Neural cell (in vitro differentiated cells): ENCODE measurements around the gene RALB. TPM values are rescaled to one million over a fixed set of nuclear protein-coding genes. Genes with fewer than 3 reads are reported as not detected.

Experiments
- H2AFZ ChIP-seq: fragments of 200-600, 300-800 bp; sonication (generic), shearing (Covaris generic); 2 replicates; pipeline ENCODE4 v1.6.0; 2014; ENCODE audit warnings: low read depth, mild to moderate bottlenecking, antibody characterized with exemption, low read length, moderate library complexity
- H3F3A ChIP-seq: fragments of 200-600 bp; shearing (Covaris generic); 2 replicates; pipeline ENCODE4 v1.6.1; 2016; ENCODE audit warnings: mild to moderate bottlenecking, moderate library complexity, mixed read lengths, antibody characterized with exemption, low read length; ENCODE audit not compliant: insufficient read depth, poor library complexity, severe bottlenecking
- H3K27ac ChIP-seq: fragments of 200-600, 300-800 bp; sonication (generic), shearing (Covaris generic); 2 replicates; pipeline ENCODE4 v1.5.1; 2014; ENCODE audit warnings: mild to moderate bottlenecking, low read length, moderate library complexity
- H3K27me3 ChIP-seq: fragments of 300-800, 200-600 bp; sonication (generic), shearing (Covaris generic); 2 replicates; pipeline ENCODE4 v1.6.0; 2014; ENCODE audit warnings: mild to moderate bottlenecking, low read depth, low read length, moderate library complexity; ENCODE audit not compliant: insufficient read depth
- H3K36me3 ChIP-seq: fragments of 300-800, 200-600 bp; sonication (generic), shearing (Covaris generic); 2 replicates; pipeline ENCODE4 v1.5.1; 2014; ENCODE audit warnings: mild to moderate bottlenecking, antibody characterized with exemption, low read length, moderate library complexity; ENCODE audit not compliant: insufficient read depth
- H3K4me2 ChIP-seq: fragments of 300-800, 200-600 bp; sonication (generic), shearing (Covaris generic); 2 replicates; pipeline ENCODE4 v1.6.0; 2014; ENCODE audit warnings: mild to moderate bottlenecking, low read length
- H3K4me3 ChIP-seq: fragments of 300-800, 200-600 bp; sonication (generic), shearing (Covaris generic); 2 replicates; pipeline ENCODE4 v1.5.1; 2014; ENCODE audit warnings: mild to moderate bottlenecking, low read length, moderate library complexity
- H3K79me2 ChIP-seq: fragments of 200-600 bp; shearing (Covaris generic); replicated peaks from 2 replicates; pipeline ENCODE4 v1.6.0; 2014; ENCODE audit warnings: mild to moderate bottlenecking, low read length, moderate library complexity; ENCODE audit not compliant: insufficient read depth
- H3K9ac ChIP-seq: fragments of 300-800, 200-600 bp; sonication (generic), shearing (Covaris generic); 2 replicates; pipeline ENCODE4 v1.6.1; 2016; ENCODE audit warnings: mild to moderate bottlenecking, low read length, mixed read lengths
- H3K9me2 ChIP-seq: fragments of 200-600 bp; shearing (Covaris generic); 2 replicates; pipeline ENCODE4 v1.6.1; 2016; ENCODE audit warnings: mild to moderate bottlenecking, low read length, mixed read lengths; ENCODE audit not compliant: insufficient read depth
- H3K9me3 ChIP-seq: fragments of 200-600, 300-800 bp; sonication (generic), shearing (Covaris generic); 2 replicates; pipeline ENCODE4 v1.6.1; 2016; ENCODE audit warnings: mild to moderate bottlenecking, mixed run types, low read length, moderate library complexity, mixed read lengths
- H4K20me1 ChIP-seq: fragments of 200-600 bp; shearing (Covaris generic); 2 replicates; pipeline ENCODE4 v1.6.1; 2016; ENCODE audit warnings: mild to moderate bottlenecking, mixed run types; ENCODE audit not compliant: insufficient read depth
- EP300 ChIP-seq: fragments of 450-650 bp; conservative IDR thresholded peaks from 2 replicates; pipeline ENCODE4 v1.6.1; 2014; ENCODE audit warnings: antibody characterized with exemption, mild to moderate bottlenecking, moderate library complexity; ENCODE audit not compliant: poor library complexity, severe bottlenecking
- EZH2 ChIP-seq: fragments of 200-600, 300-800 bp; shearing (Covaris generic), sonication (generic); IDR thresholded peaks from 2 replicates; pipeline ENCODE4 v1.6.1; 2014; ENCODE audit warnings: antibody characterized with exemption, low read length, borderline replicate concordance, mild to moderate bottlenecking; ENCODE audit not compliant: insufficient read depth, poor library complexity, severe bottlenecking
- MXI1 ChIP-seq: fragments of 450-650 bp; conservative IDR thresholded peaks from 2 replicates; pipeline ENCODE4 v1.6.1; 2014; ENCODE audit warnings: antibody characterized with exemption, mild to moderate bottlenecking; ENCODE audit not compliant: poor library complexity, severe bottlenecking
- POLR2AphosphoS5 ChIP-seq: IDR thresholded peaks from 2 replicates; pipeline ENCODE4 v1.6.1; 2012
- RAD21 ChIP-seq: fragments of 450-650 bp; conservative IDR thresholded peaks from 2 replicates; pipeline ENCODE4 v1.6.1; 2014; ENCODE audit warnings: antibody characterized with exemption, mild to moderate bottlenecking, moderate library complexity
- SMC3 ChIP-seq: fragments of 450-650 bp; conservative IDR thresholded peaks from 2 replicates; pipeline ENCODE4 v1.6.1; 2014; ENCODE audit warnings: antibody characterized with exemption, mild to moderate bottlenecking, moderate library complexity; ENCODE audit not compliant: poor library complexity
- TAF1 ChIP-seq: IDR thresholded peaks from 2 replicates; pipeline ENCODE4 v1.6.1; 2012; ENCODE audit warnings: low read depth
- polyA plus RNA-seq: library from polyadenylated mRNA; depleted of rRNA; stranded (reverse); fragments of >200 nt; gene quantifications from 2 replicates; pipeline ENCODE4 v1.2.3, GENCODE V29; 2014
- TF ChIP-seq, protein P1 (sequence below): fragments of 450-650 bp; IDR thresholded peaks from 2 replicates; pipeline ENCODE4 v1.5.1; 2014; ENCODE audit warnings: antibody characterized with exemption, mild to moderate bottlenecking, moderate library complexity; ENCODE audit not compliant: poor library complexity, severe bottlenecking
- TF ChIP-seq, protein P2 (sequence below): IDR thresholded peaks from 2 replicates; pipeline ENCODE4 v1.6.1; 2012; ENCODE audit warnings: borderline replicate concordance

RALB gene
- polyA plus RNA-seq, 1 donor from 2014 or later = 50.6 TPM

DNA sequence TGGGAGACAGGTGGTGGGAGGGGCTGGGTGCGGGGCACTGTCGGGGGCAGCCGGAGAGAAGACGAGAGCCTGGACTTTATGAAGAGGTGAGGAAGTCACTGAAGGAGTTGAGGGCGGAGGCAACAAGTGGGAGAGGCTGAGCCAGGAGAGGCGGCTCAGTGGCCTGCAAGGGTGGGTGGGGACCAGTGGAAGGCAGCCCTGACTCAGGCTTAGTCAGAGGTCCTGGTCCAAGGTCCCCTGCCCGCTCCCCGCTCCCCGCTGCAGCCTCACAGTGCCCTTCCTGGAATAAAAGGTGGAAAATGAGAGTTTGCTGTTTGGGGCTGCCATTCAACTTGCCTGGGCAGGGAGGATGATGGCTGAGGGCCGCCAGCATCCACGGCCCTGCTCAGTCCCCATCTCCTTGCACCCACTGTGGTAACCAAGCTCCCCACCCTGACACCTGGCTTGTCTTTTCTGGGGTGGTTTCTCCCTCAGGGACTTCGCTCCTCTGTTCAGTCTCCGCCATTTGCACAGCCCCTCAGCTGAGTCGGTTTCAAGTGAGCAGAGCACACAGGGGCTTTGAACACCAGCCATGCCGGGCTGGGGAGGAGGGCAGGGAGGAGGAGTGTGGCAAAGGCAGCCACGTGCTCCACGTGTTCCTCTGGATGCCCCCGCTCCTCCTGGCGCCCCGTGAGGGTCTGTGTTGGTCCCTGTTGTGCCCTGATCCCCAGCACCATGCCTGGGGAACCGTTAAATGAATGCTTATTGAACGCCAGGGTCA is 13.7 kb upstream of the RALB start:
- Histone ChIP-seq H4K20me1 (no peaks in the 10 kb centered on the region), H3F3A (no peaks in the 10 kb centered on the region), H2AFZ (no peak overlapping the region), H3K27me3 (no peaks in the 10 kb centered on the region), H3K9me3 (no peaks in the 10 kb centered on the region), H3K36me3 (no peaks in the 10 kb centered on the region), H3K4me2 (no peak overlapping the region), H3K9ac (no peak overlapping the region), H3K79me2 (no peaks in the 10 kb centered on the region), H3K27ac (no peak overlapping the region), H3K9me2 (no peaks in the 10 kb centered on the region), H3K4me3 (no peak overlapping the region)
- TF ChIP-seq, protein P1, sequence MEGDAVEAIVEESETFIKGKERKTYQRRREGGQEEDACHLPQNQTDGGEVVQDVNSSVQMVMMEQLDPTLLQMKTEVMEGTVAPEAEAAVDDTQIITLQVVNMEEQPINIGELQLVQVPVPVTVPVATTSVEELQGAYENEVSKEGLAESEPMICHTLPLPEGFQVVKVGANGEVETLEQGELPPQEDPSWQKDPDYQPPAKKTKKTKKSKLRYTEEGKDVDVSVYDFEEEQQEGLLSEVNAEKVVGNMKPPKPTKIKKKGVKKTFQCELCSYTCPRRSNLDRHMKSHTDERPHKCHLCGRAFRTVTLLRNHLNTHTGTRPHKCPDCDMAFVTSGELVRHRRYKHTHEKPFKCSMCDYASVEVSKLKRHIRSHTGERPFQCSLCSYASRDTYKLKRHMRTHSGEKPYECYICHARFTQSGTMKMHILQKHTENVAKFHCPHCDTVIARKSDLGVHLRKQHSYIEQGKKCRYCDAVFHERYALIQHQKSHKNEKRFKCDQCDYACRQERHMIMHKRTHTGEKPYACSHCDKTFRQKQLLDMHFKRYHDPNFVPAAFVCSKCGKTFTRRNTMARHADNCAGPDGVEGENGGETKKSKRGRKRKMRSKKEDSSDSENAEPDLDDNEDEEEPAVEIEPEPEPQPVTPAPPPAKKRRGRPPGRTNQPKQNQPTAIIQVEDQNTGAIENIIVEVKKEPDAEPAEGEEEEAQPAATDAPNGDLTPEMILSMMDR = no peak
- TF ChIP-seq EZH2 (no peak), RAD21 (no peak), SMC3 (no peak), POLR2AphosphoS5 (no peak), EP300 (no peak)

DNA sequence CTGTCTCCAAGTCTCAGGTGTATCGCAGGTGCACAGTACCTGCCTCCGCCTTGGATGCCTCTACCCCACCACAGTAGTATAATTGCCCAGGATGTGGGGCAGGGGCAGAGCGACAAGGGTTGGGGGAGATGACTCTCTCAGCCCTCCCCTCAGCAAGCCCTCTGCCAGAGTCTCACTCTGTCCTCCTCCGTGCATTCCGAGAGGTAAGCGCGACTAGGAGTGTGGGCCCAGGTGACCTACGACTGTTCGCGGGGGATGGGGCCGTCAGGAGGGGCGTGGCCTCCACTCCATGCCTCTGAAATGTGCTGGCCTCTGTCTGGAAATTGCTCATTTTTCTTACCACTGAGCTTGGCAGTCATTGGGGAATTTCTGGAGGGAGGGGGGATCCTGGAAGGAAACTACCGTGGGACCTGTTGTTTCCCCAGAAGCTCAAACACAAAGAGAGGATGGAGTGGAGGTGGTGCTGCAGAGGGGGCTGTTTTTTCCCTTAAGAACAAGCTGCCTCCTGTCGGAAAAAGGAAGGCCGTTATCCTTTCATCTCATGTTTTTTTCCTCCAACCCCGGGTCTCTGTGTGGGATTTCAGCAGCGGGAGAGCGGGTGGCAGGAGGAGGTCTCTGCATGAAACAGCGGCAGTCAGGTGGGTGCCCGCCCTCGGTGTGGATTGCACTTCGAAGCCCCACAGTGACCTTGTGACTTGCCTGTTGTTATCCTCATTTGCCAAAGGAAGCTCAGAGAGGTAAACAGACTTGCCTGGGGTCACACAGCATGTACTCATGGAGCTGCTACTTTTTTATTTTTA is 13.0 kb upstream of the RALB start:
- Histone ChIP-seq H3K27me3 (no peaks in the 10 kb centered on the region), H3K27ac (no peak overlapping the region), H3F3A (no peaks in the 10 kb centered on the region), H3K9me3 (no peaks in the 10 kb centered on the region), H3K36me3 (no peaks in the 10 kb centered on the region), H3K4me3 (no peak overlapping the region), H3K9me2 (no peaks in the 10 kb centered on the region), H3K79me2 (no peaks in the 10 kb centered on the region), H3K9ac (no peak overlapping the region), H2AFZ (no peak overlapping the region), H3K4me2 (no peak overlapping the region), H4K20me1 (no peaks in the 10 kb centered on the region)
- TF ChIP-seq EZH2 (no peak), EP300 (no peak)

DNA sequence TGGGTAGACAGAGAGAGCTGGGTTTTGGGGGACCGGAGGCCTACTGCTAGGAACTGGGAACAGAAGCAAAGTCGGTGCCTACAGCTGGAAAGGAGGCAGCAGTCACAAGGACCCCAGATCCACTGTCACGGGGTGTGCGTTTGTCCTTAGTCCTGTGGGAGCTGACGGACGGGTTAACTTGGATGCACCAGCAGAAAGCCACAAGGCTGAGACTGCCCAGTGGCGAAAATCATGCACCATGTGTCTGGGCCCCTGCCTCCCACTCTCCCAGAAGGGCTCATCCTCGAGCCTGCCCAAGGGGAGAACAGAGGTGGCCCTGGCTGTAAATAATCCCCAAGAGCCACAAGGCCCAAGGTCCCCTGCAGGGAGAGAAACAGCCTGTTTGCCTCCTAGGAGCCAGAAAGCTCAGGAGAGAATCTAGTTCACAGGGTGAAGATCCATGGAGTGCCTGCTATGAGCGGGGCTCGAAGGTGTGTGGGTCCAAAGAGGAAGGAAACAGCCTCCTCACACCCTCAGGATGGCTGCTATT is 11.7 kb upstream of the RALB start:
- no peaks in the 10 kb centered on the region for H3K9me3 ChIP-seq
- H3K27ac ChIP-seq = no peak overlapping the region
- H3K79me2 ChIP-seq = no peaks in the 10 kb centered on the region
- no peaks in the 10 kb centered on the region for H3K9me2 ChIP-seq
- no peak overlapping the region for H3K9ac ChIP-seq
- H3F3A ChIP-seq = no peaks in the 10 kb centered on the region
- H3K36me3 ChIP-seq = no peaks in the 10 kb centered on the region
- no peaks in the 10 kb centered on the region for H3K27me3 ChIP-seq
- H2AFZ ChIP-seq = no peak overlapping the region
- no peaks in the 10 kb centered on the region for H4K20me1 ChIP-seq
- H3K4me2 ChIP-seq = no peak overlapping the region
- no peak for TF ChIP-seq EZH2
- no peak for TF ChIP-seq POLR2AphosphoS5
- no peak for TF ChIP-seq EP300
- TF ChIP-seq SMC3 = no peak
- TF ChIP-seq, protein P2, sequence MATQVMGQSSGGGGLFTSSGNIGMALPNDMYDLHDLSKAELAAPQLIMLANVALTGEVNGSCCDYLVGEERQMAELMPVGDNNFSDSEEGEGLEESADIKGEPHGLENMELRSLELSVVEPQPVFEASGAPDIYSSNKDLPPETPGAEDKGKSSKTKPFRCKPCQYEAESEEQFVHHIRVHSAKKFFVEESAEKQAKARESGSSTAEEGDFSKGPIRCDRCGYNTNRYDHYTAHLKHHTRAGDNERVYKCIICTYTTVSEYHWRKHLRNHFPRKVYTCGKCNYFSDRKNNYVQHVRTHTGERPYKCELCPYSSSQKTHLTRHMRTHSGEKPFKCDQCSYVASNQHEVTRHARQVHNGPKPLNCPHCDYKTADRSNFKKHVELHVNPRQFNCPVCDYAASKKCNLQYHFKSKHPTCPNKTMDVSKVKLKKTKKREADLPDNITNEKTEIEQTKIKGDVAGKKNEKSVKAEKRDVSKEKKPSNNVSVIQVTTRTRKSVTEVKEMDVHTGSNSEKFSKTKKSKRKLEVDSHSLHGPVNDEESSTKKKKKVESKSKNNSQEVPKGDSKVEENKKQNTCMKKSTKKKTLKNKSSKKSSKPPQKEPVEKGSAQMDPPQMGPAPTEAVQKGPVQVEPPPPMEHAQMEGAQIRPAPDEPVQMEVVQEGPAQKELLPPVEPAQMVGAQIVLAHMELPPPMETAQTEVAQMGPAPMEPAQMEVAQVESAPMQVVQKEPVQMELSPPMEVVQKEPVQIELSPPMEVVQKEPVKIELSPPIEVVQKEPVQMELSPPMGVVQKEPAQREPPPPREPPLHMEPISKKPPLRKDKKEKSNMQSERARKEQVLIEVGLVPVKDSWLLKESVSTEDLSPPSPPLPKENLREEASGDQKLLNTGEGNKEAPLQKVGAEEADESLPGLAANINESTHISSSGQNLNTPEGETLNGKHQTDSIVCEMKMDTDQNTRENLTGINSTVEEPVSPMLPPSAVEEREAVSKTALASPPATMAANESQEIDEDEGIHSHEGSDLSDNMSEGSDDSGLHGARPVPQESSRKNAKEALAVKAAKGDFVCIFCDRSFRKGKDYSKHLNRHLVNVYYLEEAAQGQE = no peak
- TF ChIP-seq TAF1 = no peak
- no peak for TF ChIP-seq RAD21
- TF ChIP-seq MXI1 = no peak
- TF ChIP-seq, protein P1 = no peak
- no peak overlapping the region for H3K4me3 ChIP-seq
